ENCODE data around the gene P3H2.

DNA sequence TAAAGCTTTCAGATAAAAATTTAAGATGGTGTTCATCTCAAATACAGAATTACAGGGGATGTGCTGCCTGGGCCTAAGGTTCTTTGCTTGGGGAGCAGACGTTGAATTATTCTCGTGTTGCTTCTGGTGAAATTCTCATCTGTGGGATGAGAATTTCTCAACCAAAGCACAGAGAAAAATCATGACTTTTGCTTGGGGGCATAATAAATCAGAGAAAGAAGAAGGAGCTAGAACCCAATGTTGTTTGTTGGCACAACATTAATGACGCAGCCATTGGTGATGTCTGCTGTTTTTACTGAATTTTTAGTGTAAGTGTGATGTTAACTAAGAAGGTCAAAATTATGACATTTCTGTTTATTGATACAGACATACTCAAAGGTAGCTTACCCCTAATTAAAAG, 35.7 kb downstream of the P3H2 start:
- no peak for TF ChIP-seq CTCF (IDR thresholded peaks at IDR 0.05)
- TF ChIP-seq EZH2 (IDR thresholded peaks at IDR 0.05; ENCODE audit: borderline replicate concordance, insufficient read depth, low read depth, low read length, poor library complexity, severe bottlenecking), result no peak

Data from B cell (primary cell).